A673 (cell line): ENCODE results near the gene HACD1.

Experiments used
- EZH2 ChIP-seq: fragments of 200-600 bp; sonication (generic); IDR thresholded peaks from 2 replicates; pipeline ENCODE4 v1.6.1; 2017; ENCODE audit warnings: borderline replicate concordance, low read depth, mild to moderate bottlenecking, mixed read lengths, antibody characterized with exemption, low read length; ENCODE audit not compliant: poor library complexity, severe bottlenecking
- TF ChIP-seq, protein P1 (sequence below): fragments of 300-800, 200-600 bp; sonication (generic); conservative IDR thresholded peaks from 2 replicates; pipeline ENCODE4 v1.5.1; 2017; ENCODE audit warnings: low read depth, mild to moderate bottlenecking, antibody characterized with exemption, low read length, moderate library complexity, mixed read lengths

DNA sequence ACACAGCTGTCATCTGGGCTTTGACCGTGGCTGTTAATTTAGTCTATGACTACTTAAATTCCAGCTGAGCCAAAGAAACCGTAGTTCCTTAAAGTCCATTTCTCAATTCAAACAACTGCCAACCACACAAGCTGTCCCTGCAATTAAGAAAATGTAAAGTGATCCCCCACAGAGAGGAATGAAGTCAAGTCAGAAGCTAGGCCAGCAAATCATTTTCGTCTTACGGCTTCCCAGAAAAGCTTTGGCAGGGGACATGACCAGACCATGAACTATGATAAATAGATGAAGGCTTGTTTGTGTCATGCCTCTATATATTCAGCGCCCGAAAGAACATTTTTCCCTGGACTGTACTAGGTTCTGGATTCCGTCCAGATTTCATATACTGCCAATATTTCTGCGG lies 54.6 kb downstream of the HACD1 start:
- TF ChIP-seq, protein P1, sequence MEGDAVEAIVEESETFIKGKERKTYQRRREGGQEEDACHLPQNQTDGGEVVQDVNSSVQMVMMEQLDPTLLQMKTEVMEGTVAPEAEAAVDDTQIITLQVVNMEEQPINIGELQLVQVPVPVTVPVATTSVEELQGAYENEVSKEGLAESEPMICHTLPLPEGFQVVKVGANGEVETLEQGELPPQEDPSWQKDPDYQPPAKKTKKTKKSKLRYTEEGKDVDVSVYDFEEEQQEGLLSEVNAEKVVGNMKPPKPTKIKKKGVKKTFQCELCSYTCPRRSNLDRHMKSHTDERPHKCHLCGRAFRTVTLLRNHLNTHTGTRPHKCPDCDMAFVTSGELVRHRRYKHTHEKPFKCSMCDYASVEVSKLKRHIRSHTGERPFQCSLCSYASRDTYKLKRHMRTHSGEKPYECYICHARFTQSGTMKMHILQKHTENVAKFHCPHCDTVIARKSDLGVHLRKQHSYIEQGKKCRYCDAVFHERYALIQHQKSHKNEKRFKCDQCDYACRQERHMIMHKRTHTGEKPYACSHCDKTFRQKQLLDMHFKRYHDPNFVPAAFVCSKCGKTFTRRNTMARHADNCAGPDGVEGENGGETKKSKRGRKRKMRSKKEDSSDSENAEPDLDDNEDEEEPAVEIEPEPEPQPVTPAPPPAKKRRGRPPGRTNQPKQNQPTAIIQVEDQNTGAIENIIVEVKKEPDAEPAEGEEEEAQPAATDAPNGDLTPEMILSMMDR, result no peak
- no peak for TF ChIP-seq EZH2
